HEK293 (cell line): ENCODE data around the gene RRBP1.

Source experiments
- CTCF ChIA-PET: fragments of 350-600 bp; formaldehyde crosslinking; extraction: SDS; loops from one replicate; lab custom pipeline; 2021; ENCODE audit warnings: antibody characterized with exemption; lab: Yijun Ruan, JAX
- POLR2A ChIA-PET: fragments of 300-600 bp; formaldehyde crosslinking; extraction: SDS; loops from one replicate; lab custom pipeline; 2020; ENCODE audit warnings: antibody characterized with exemption, inconsistent platforms; lab: Yijun Ruan, JAX
- H3K27ac ChIP-seq: fragments of 200-500 bp; sonication (Bioruptor generic); 2 replicates; pipeline ENCODE4 v1.5.1; 2014; ENCODE audit warnings: low read depth, low read length, control low read depth, inconsistent platforms; ENCODE audit errors: extremely low read depth
- H3K36me3 ChIP-seq, 2 experiments: fragments of 200-500 bp in 1 of 2; sonication (Bioruptor generic) in 1 of 2; 1 replicate in 1 of 2; 2 replicates in 1 of 2; pipeline ENCODE4 v1.5.1; 2014 to 2017; ENCODE audit warnings: inconsistent platforms in 2 of 2, low read length in 2 of 2; ENCODE audit not compliant: control insufficient read depth in 2 of 2, insufficient read depth in 1 of 2
- H3K4me1 ChIP-seq: fragments of 200-500 bp; sonication (Bioruptor generic); 2 replicates; pipeline ENCODE4 v1.5.1; 2014; ENCODE audit warnings: mild to moderate bottlenecking, low read length, inconsistent platforms; ENCODE audit not compliant: control insufficient read depth, insufficient read depth
- H3K4me3 ChIP-seq: 2 replicates; pipeline ENCODE4 v1.5.1; 2011; ENCODE audit warnings: low read depth, mild to moderate bottlenecking, control low read depth, low read length, moderate library complexity
- H3K9me3 ChIP-seq: fragments of 200-500 bp; sonication (Bioruptor generic); 2 replicates; pipeline ENCODE4 v1.5.1; 2014; ENCODE audit warnings: low read depth, low read length, inconsistent platforms; ENCODE audit not compliant: control insufficient read depth, insufficient read depth
- ATF2 ChIP-seq: fragments of 450-650 bp; formaldehyde crosslinking; IDR thresholded peaks from 2 replicates; pipeline ENCODE4 v1.5.1; 2016; ENCODE audit warnings: missing biosample characterization, missing genetic modification characterization, low read depth
- EGR2 ChIP-seq: fragments of 450-650 bp; formaldehyde crosslinking; IDR thresholded peaks from 2 replicates; pipeline ENCODE4 v1.5.1; 2016; ENCODE audit warnings: low read depth, missing biosample characterization, missing genetic modification characterization
- GLIS2 ChIP-seq: fragments of 450-650 bp; formaldehyde crosslinking; IDR thresholded peaks from 2 replicates; pipeline ENCODE4 v1.5.1; 2016; ENCODE audit warnings: missing biosample characterization, missing genetic modification characterization
- MEIS1 ChIP-seq: sonication (generic); formaldehyde crosslinking; IDR thresholded peaks from 2 replicates; pipeline ENCODE4 v1.8.1; 2022; ENCODE audit warnings: missing genetic modification reagents, mild to moderate bottlenecking, borderline replicate concordance
- ZNF169 ChIP-seq: fragments of 450-650 bp; formaldehyde crosslinking; IDR thresholded peaks from 2 replicates; pipeline ENCODE4 v1.5.1; 2016; ENCODE audit warnings: missing biosample characterization, missing genetic modification characterization
- ZNF211 ChIP-seq: fragments of 450-650 bp; formaldehyde crosslinking; IDR thresholded peaks from 2 replicates; pipeline ENCODE4 v1.5.1; 2016; ENCODE audit warnings: low read depth, missing biosample characterization, missing genetic modification characterization
- ZNF366 ChIP-seq: fragments of 450-650 bp; formaldehyde crosslinking; conservative IDR thresholded peaks from 2 replicates; pipeline ENCODE4 v1.5.1; 2016; ENCODE audit warnings: missing biosample characterization, missing genetic modification characterization
- ZNF37A ChIP-seq: fragments of 450-650 bp; IDR thresholded peaks from 2 replicates; pipeline ENCODE4 v1.5.1; 2018; ENCODE audit warnings: missing biosample characterization, missing genetic modification characterization
- ZNF426 ChIP-seq: fragments of 450-650 bp; formaldehyde crosslinking; IDR thresholded peaks from 2 replicates; pipeline ENCODE4 v1.5.1; 2017; ENCODE audit warnings: missing biosample characterization, missing genetic modification characterization, mild to moderate bottlenecking, inconsistent platforms, moderate library complexity
- ZNF513 ChIP-seq: fragments of 450-650 bp; IDR thresholded peaks from 2 replicates; pipeline ENCODE4 v1.5.1; 2018; ENCODE audit warnings: missing biosample characterization, missing genetic modification characterization
- ZNF560 ChIP-seq: fragments of 450-650 bp; formaldehyde crosslinking; IDR thresholded peaks from 2 replicates; pipeline ENCODE4 v1.5.1; 2017; ENCODE audit warnings: missing biosample characterization, missing genetic modification characterization, borderline replicate concordance
- ZNF596 ChIP-seq: fragments of 450-650 bp; IDR thresholded peaks from 2 replicates; pipeline ENCODE4 v1.5.0; 2018; ENCODE audit warnings: missing biosample characterization, mild to moderate bottlenecking, missing genetic modification characterization, moderate library complexity
- ZNF623 ChIP-seq: fragments of 450-650 bp; formaldehyde crosslinking; IDR thresholded peaks from 2 replicates; pipeline ENCODE4 v1.5.1; 2016; ENCODE audit warnings: missing biosample characterization, missing genetic modification characterization
- ZNF645 ChIP-seq: fragments of 450-650 bp; formaldehyde crosslinking; IDR thresholded peaks from 2 replicates; pipeline ENCODE4; 2016; ENCODE audit warnings: missing biosample characterization, missing genetic modification characterization
- ZNF654 ChIP-seq: fragments of 450-650 bp; formaldehyde crosslinking; IDR thresholded peaks from 2 replicates; pipeline ENCODE4 v1.5.1; 2016; ENCODE audit warnings: low read depth, missing biosample characterization, missing genetic modification characterization
- ZNF670 ChIP-seq: fragments of 450-650 bp; formaldehyde crosslinking; IDR thresholded peaks from 2 replicates; pipeline ENCODE4 v1.5.1; 2016; ENCODE audit warnings: missing biosample characterization, missing genetic modification characterization, low read depth
- ZNF707 ChIP-seq: fragments of 450-650 bp; formaldehyde crosslinking; IDR thresholded peaks from 2 replicates; pipeline ENCODE4 v1.5.1; 2016; ENCODE audit warnings: missing biosample characterization, missing genetic modification characterization
- ZNF747 ChIP-seq: fragments of 450-650 bp; formaldehyde crosslinking; IDR thresholded peaks from 2 replicates; pipeline ENCODE4 v1.5.1; 2016; ENCODE audit warnings: missing biosample characterization, missing genetic modification characterization
- ZNF776 ChIP-seq: fragments of 450-650 bp; formaldehyde crosslinking; IDR thresholded peaks from 2 replicates; pipeline ENCODE4 v1.5.0; 2017; ENCODE audit warnings: missing biosample characterization, missing genetic modification characterization, borderline replicate concordance
- ZNF792 ChIP-seq: fragments of 450-650 bp; formaldehyde crosslinking; IDR thresholded peaks from 2 replicates; pipeline ENCODE4 v1.5.1; 2016; ENCODE audit warnings: missing biosample characterization, missing genetic modification characterization
- TF ChIP-seq, protein P1 (sequence below): fragments of 450-650 bp; formaldehyde crosslinking; IDR thresholded peaks from 2 replicates; pipeline ENCODE4 v1.5.1; 2016; ENCODE audit warnings: missing biosample characterization, missing genetic modification characterization

The RRBP1 gene

GRCh38 chr20:17644451-17644850, 37.6 kb downstream of the RRBP1 start (continued):
- TF ChIP-seq ZNF645 = no peak
- no peak for TF ChIP-seq ZNF560 (tag by site-specific recombination)
- no peak for TF ChIP-seq MEIS1 (CRISPR knock-in tag)

DNA sequence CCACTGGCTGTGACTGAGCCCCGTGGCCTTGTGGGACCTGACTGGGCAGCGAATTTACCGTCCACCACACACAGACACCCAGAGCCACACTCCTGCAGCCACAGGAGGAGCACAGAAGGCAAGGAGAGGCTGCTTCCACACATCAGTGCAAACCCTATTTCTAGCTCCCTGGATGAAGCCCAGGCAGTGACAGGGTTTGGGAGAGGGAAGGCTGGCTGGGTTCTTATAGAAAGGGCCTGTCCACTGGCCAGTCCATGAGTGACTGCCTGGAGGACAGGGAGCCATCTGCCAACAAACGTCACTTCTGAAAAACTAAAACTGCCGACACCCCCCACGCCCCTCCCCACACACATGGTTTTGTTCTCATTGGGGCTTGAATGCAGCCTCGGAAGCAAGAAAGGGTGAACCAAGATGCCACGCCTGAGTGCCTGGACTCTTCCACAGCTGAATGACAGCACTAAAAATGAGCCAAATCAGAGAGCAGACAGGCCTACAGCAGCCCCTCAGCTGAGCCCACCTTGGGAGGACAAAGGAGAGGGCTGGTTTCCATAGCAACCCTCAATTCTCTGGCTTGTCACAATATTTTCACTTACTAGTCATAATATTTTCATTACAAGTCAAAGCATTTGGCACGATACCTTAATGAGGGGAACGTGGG, 38.4 kb downstream of the RRBP1 start:
- Histone ChIP-seq H3K36me3 (peaks cover 0 to 47% of the 10 kb centered on the region in 2 experiments; a peak in 1 of 3 replicates), H3K4me3 (no peak overlapping the region), H3K27ac (no peak overlapping the region), H3K4me1 (0 out of 2 replicates have a peak, but pooled peaks cover under 1% of the 10 kb centered on the region), H3K9me3 (no peaks in the 10 kb centered on the region)
- ChIA-PET POLR2A (no interaction called here), CTCF (no interaction called here)
- TF ChIP-seq ZNF211 (tag by site-specific recombination) (no peak), ZNF623 (no peak), GLIS2 (no peak), ZNF747 (tag by site-specific recombination) (no peak), ZNF37A (tag by site-specific recombination) (no peak), ZNF776 (tag by site-specific recombination) (no peak), ZNF707 (tag by site-specific recombination) (no peak), ATF2 (tag by site-specific recombination) (no peak), ZNF426 (tag by site-specific recombination) (no peak), EGR2 (tag by site-specific recombination) (no peak), ZNF654 (no peak), ZNF792 (tag by site-specific recombination) (no peak), ZNF513 (no peak), ZNF596 (tag by site-specific recombination) (no peak), ZNF366 (tag by site-specific recombination) (no peak), ZNF169 (no peak), ZNF670 (tag by site-specific recombination) (no peak)
- TF ChIP-seq, protein P1, sequence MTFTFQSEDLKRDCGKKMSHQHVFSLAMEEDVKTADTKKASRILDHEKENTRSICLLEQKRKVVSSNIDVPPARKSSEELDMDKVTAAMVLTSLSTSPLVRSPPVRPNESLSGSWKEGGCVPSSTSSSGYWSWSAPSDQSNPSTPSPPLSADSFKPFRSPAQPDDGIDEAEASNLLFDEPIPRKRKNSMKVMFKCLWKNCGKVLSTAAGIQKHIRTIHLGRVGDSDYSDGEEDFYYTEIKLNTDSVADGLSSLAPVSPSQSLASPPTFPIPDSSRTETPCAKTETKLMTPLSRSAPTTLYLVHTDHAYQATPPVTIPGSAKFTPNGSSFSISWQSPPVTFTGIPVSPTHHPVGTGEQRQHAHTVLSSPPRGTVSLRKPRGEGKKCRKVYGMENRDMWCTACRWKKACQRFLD = no peak
